ENCODE results near the gene ITGB7.

DNA sequence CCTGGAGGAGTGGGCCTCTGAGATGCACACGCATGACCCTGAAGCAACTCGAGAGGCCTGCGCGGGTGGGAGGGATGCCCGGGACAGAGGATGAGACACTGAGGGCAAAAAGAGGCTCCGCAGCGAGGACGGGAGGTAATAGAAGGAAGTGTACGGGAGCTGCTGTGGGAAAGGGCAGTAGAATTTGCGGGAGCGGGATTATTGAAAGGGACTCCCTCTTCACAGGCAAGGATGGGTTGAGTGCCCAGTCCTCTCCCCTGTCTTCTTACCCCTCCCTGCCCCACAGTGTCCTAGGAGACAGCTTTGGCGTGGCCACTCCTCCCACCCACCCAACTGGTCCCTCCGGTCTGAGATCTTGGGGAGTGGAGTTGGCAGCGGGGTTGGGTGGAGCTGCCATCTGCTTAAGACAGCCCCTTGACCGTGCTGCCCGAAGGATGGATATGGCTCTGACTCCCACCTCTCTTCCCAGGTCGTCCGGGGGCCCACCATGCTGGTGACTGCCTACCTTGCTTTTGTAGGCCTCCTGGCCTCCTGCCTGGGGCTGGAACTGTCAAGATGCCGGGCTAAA is 45.4 kb upstream of the ITGB7 start:
- TF ChIP-seq CTCF (conservative IDR thresholded peaks at IDR 0.05; ENCODE audit: low read depth, low read length) = no peak
- no peak for TF ChIP-seq SMC3 (IDR thresholded peaks at IDR 0.05; ENCODE audit: low read depth, low read length)
- no peak for TF ChIP-seq POLR2A (IDR thresholded peaks at IDR 0.05; ENCODE audit: low read depth, low read length)
- TF ChIP-seq RFX5 (IDR thresholded peaks at IDR 0.05; ENCODE audit: low read depth, low read length) = no peak
- TF ChIP-seq MAFK (IDR thresholded peaks at IDR 0.05; ENCODE audit: low read depth, low read length) = no peak
- no peak for TF ChIP-seq NFE2L2 (IDR thresholded peaks at IDR 0.05; ENCODE audit: low read depth, low read length)
- no peak for TF ChIP-seq RCOR1 (IDR thresholded peaks at IDR 0.05; ENCODE audit: insufficient replicate concordance, low read length)
